ENCODE measurements around the gene CRELD2. TPM values are rescaled to one million over a fixed set of nuclear protein-coding genes. Genes with fewer than 3 reads are reported as not detected.

The CRELD2 gene
- total and polyA plus RNA-seq, 3 donors from 2014 or later = 57.9 to 64.2 (median 58.3) TPM

GRCh38 chr22:49916831-49917230, 1.6 kb upstream of the CRELD2 start:
- WGBS, 2 donors = 88 to 91% methylated on average over 4 to 11 of the region's 11 CpGs
- intact Hi-C loops (cut with DNase I; ENCODE audit: low total_unique reads) = no loop called here
- TF ChIP-seq CTCF (IDR thresholded peaks at IDR 0.05) = no peak
- no peak for TF ChIP-seq POLR2A (IDR thresholded peaks at IDR 0.05)
- Histone ChIP-seq H3K36me3 (ENCODE audit: low read depth, missing control alignments) (no peaks in the 10 kb centered on the region), H3K27me3 (no peaks in the 10 kb centered on the region), H3K4me1 (peaks cover 5% of the 10 kb centered on the region), H3K27ac (no peak overlapping the region), H3K4me3 (no peak overlapping the region), H3K9me3 (no peaks in the 10 kb centered on the region)
- DNase-seq = no peak

DNA sequence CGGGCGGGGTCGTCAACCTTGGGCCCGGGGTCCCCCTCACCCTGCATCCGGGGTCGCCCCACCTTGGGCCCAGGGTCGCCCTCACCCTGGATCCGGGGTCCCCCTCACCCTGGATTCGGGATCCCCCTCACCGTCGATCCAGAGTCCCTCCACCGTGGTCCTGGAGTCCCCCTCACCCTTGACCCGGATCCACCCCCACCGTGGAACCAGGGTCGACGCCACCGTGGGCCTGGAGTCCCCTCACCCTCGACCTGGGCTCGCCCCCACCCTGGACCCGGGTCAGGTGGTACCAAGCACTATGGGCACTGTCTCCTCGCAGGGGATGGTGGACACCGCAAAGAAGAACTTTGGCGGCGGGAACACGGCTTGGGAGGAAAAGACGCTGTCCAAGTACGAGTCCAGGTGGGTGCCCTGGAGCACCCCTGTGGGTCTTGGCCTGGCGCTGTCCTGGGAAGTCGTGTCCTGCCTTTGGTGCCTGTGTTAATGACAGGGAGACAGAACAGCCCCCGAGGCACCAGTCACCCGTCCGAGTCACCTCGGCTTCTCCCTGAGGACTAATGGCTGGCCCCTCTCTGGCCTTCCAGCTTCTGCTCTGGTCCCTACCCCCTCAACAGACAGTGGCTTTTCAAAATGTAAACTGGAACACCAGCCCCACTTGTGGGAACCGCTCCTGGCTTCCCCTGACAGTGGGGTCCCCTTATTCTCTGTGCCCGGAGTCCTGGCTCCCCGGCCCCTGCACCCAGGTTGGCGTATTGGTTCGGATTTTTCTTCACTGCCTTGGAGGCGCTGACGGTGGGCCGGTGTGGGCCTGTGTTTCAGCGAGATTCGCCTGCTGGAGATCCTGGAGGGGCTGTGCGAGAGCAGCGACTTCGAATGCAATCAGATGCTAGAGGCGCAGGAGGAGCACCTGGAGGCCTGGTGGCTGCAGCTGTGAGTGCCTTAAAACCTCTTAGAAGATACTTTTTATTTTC, 762 bp downstream of the CRELD2 start:
- no peaks in the 10 kb centered on the region for H3K27me3 ChIP-seq
- no peaks in the 10 kb centered on the region for H3K36me3 ChIP-seq (ENCODE audit: low read depth, missing control alignments)
- H3K9me3 ChIP-seq = no peaks in the 10 kb centered on the region
- 38 to 57% methylated on average over 15 to 46 of the region's 47 CpGs for WGBS, 2 donors
- no peak overlapping the region for H3K27ac ChIP-seq
- TF ChIP-seq CTCF (IDR thresholded peaks at IDR 0.05) (no peak), POLR2A (IDR thresholded peaks at IDR 0.05) (no peak)
- peaks cover 5% of the 10 kb centered on the region for H3K4me1 ChIP-seq
- intact Hi-C loops (cut with DNase I; ENCODE audit: low total_unique reads) = no loop called here
- peak overlapping the region; percentile 83 to 86 for H3K4me3 ChIP-seq
- DNase-seq = no peak

GRCh38 chr22:49920859-49921258, 2.4 kb downstream of the CRELD2 start:
- H3K36me3 ChIP-seq (ENCODE audit: low read depth, missing control alignments) = no peaks in the 10 kb centered on the region
- no peaks in the 10 kb centered on the region for H3K9me3 ChIP-seq
- no peak overlapping the region for H3K4me3 ChIP-seq
- WGBS, 2 donors = 91 to 99% methylated on average over 16 to 18 of the region's 18 CpGs
- intact Hi-C loops (cut with DNase I; ENCODE audit: low total_unique reads) = no loop called here
- DNase-seq = no peak
- peaks cover 5% of the 10 kb centered on the region for H3K4me1 ChIP-seq
- no peaks in the 10 kb centered on the region for H3K27me3 ChIP-seq
- H3K27ac ChIP-seq = no peak overlapping the region
- no peak for TF ChIP-seq POLR2A (IDR thresholded peaks at IDR 0.05)
- no peak for TF ChIP-seq CTCF (IDR thresholded peaks at IDR 0.05)

DNA sequence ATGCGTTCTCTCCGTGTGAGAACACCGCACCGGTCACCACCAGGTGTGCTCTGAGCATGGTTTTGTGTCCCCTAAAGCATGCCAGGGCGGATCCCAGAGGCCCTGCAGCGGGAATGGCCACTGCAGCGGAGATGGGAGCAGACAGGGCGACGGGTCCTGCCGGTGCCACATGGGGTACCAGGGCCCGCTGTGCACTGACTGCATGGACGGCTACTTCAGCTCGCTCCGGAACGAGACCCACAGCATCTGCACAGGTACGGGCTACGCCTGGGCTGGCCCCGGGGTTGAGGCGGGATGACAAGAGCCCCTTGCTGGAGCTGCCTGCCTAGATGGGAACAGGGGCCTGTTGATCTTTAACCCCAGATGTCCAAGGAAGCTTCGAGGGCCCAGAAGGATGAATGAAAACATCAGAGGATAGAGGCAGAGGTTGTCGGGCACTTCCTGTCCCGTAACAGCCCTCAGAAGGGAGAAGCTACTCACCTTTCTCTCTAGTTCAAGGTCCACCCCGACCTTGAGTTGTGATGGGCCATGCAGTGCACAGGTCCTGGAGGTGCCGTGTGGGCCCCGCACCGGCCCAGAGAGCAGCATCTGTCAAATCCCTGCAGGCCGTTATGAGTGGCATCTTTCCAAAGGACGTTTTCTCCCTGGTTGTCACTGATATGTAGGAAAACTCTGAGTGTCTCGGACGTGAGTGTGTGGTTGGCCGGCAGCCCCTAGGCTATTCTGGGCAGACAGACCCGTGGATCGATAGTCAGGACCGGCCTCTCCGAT, 3.3 kb downstream of the CRELD2 start:
- Histone ChIP-seq H3K9me3 (no peaks in the 10 kb centered on the region), H3K4me3 (no peak overlapping the region), H3K27me3 (no peaks in the 10 kb centered on the region), H3K4me1 (peaks cover 5% of the 10 kb centered on the region), H3K36me3 (ENCODE audit: low read depth, missing control alignments) (no peaks in the 10 kb centered on the region), H3K27ac (no peak overlapping the region)
- 90 to 92% methylated on average over 13 to 35 of the region's 35 CpGs for WGBS, 2 donors
- no peak for DNase-seq
- TF ChIP-seq POLR2A (IDR thresholded peaks at IDR 0.05) = no peak
- TF ChIP-seq CTCF (IDR thresholded peaks at IDR 0.05) = no peak
- intact Hi-C loops (cut with DNase I; ENCODE audit: low total_unique reads) = no loop called here
